Measurements from ENCODE around the gene ANKRD44.

- TF ChIP-seq SMC3 (IDR thresholded peaks at IDR 0.05) (no peak), MAFK (IDR thresholded peaks at IDR 0.05; ENCODE audit: partially characterized antibody) (no peak), CTCF (IDR thresholded peaks at IDR 0.05) (no peak), REST (IDR thresholded peaks at IDR 0.05) (no peak), POLR2A (IDR thresholded peaks at IDR 0.05; ENCODE audit: low read length) (no peak), FOSL2 (IDR thresholded peaks at IDR 0.05) (no peak), FOSL2 (CRISPR knock-in tag; IDR thresholded peaks at IDR 0.05) (no peak), EP300 (IDR thresholded peaks at IDR 0.05) (no peak), HMGXB4 (CRISPR knock-in tag; IDR thresholded peaks at IDR 0.05; ENCODE audit: borderline replicate concordance) (no peak), EHMT2 (IDR thresholded peaks at IDR 0.05; ENCODE audit: low read depth) (no peak), EHF (CRISPR knock-in tag; IDR thresholded peaks at IDR 0.05) (no peak), CEBPB (IDR thresholded peaks at IDR 0.05) (no peak)
Measured at GRCh38 chr2:197197895-197198311, 112.7 kb downstream of the ANKRD44 start.

All from A549 (cell line).